K562 (cell line): ENCODE results near the gene ZP3. TPM values are rescaled to one million over a fixed set of nuclear protein-coding genes. Genes with fewer than 3 reads are reported as not detected.

Source experiments
- CBX8 ChIP-seq: fragments of 200-600 bp; sonication (generic); IDR thresholded peaks from 2 replicates; pipeline ENCODE4 v1.6.1; 2012; ENCODE audit warnings: borderline replicate concordance, mixed run types, low read depth, mild to moderate bottlenecking, moderate library complexity, mixed read lengths, low read length, control low read depth, inconsistent platforms; ENCODE audit not compliant: poor library complexity, severe bottlenecking; ENCODE audit errors: extremely low read depth
- CEBPG ChIP-seq, 3 experiments: fragments of 200-800 bp in 1 of 3; sonication (Bioruptor generic) in 1 of 3; sonication (generic) in 1 of 3; formaldehyde crosslinking in 1 of 3; IDR thresholded peaks in 2 of 3; conservative IDR thresholded peaks in 1 of 3; 2 replicates each; pipeline versions ENCODE4 v1.6.1 to v1.8.0; 2016 to 2022; ENCODE audit warnings: missing compliant biosample characterization in 2 of 3, missing genetic modification characterization in 2 of 3, mild to moderate bottlenecking in 1 of 3, missing genetic modification reagents in 1 of 3
- HMG20B ChIP-seq: fragments of 250-450 bp; sonication (Bioruptor Pico); IDR thresholded peaks from 2 replicates; pipeline ENCODE4 v1.5.0; 2021; ENCODE audit warnings: mild to moderate bottlenecking
- HMGN3 ChIP-seq: IDR thresholded peaks from 2 replicates; pipeline ENCODE4 v1.6.1; 2011; ENCODE audit warnings: borderline replicate concordance, low read depth, mild to moderate bottlenecking, mixed read lengths, low read length; ENCODE audit not compliant: insufficient read length; ENCODE audit errors: extremely low read depth
- HSF4 ChIP-seq: fragments of 250-450 bp; sonication (Bioruptor Pico); IDR thresholded peaks from 2 replicates; pipeline ENCODE4 v2.1.2; 2022; ENCODE audit warnings: mild to moderate bottlenecking, moderate library complexity, borderline replicate concordance
- IRF2 ChIP-seq: sonication (generic); formaldehyde crosslinking; IDR thresholded peaks from 2 replicates; pipeline ENCODE4 v1.8.1; 2022; ENCODE audit warnings: mild to moderate bottlenecking, missing genetic modification reagents
- KDM2B ChIP-seq: fragments of 250-450 bp; sonication (Bioruptor Pico); IDR thresholded peaks from 2 replicates; pipeline ENCODE4 v1.8.0; 2021; ENCODE audit warnings: mild to moderate bottlenecking, moderate library complexity
- NEUROD1 ChIP-seq: fragments of 150-350 bp; IDR thresholded peaks from 2 replicates; pipeline ENCODE4 v1.6.1; 2014; ENCODE audit warnings: borderline replicate concordance, low read length, low read depth; ENCODE audit not compliant: partially characterized antibody
- POLR2G ChIP-seq: fragments of 200-400 bp; formaldehyde crosslinking; IDR thresholded peaks from 2 replicates; pipeline ENCODE4 v1.6.1; 2017; ENCODE audit warnings: low read depth, mild to moderate bottlenecking, antibody characterized with exemption, low read length, moderate library complexity
- RERE ChIP-seq: sonication (generic); formaldehyde crosslinking; IDR thresholded peaks from 2 replicates; pipeline ENCODE4 v1.8.0; 2023; ENCODE audit warnings: missing genetic modification reagents, mild to moderate bottlenecking, borderline replicate concordance
- SAP30 ChIP-seq: fragments of 200-600 bp; sonication (generic); IDR thresholded peaks from 2 replicates; pipeline ENCODE4 v1.6.1; 2012; ENCODE audit warnings: borderline replicate concordance, low read depth, mild to moderate bottlenecking, moderate library complexity, low read length, control low read depth, inconsistent platforms; ENCODE audit not compliant: insufficient read depth, poor library complexity, severe bottlenecking
- SIN3A ChIP-seq, 2 experiments: fragments of 150-350 bp in 1 of 2; IDR thresholded peaks; 2 replicates each; pipeline ENCODE4 v1.6.1; 2011 to 2016; ENCODE audit warnings: borderline replicate concordance in 2 of 2, low read depth in 2 of 2, low read length in 2 of 2, mild to moderate bottlenecking in 2 of 2, moderate library complexity in 2 of 2; ENCODE audit not compliant: control insufficient read depth in 1 of 2
- SMARCC2 ChIP-seq: fragments of 450-650 bp; IDR thresholded peaks from 2 replicates; pipeline ENCODE4 v1.6.1; 2017; ENCODE audit warnings: antibody characterized with exemption, moderate library complexity, mild to moderate bottlenecking, low read depth
- ZBTB9 ChIP-seq: fragments of 450-650 bp; formaldehyde crosslinking; IDR thresholded peaks from 2 replicates; pipeline ENCODE4 v1.4.0; 2020; ENCODE audit warnings: mild to moderate bottlenecking, moderate library complexity
- polyA plus RNA-seq, 8 experiments: library from polyadenylated mRNA; depleted of rRNA in 4 of 8; stranded (reverse) in 5 of 8; unstranded in 3 of 8; fragments of >200 nt; fragmentation: Nextera tagmentation in 2 of 8; fragmentation: Illumina TruSeq in 1 of 8; extraction: Ambion mirVana in 2 of 8; extraction: Trizol in 1 of 8; gene quantifications; 2 replicates each; pipeline versions ENCODE4 v1.2.1 to v1.2.3, GENCODE V29; 2011 to 2014; ENCODE audit warnings: inconsistent platforms in 1 of 8, missing spikeins in 1 of 8
- total RNA-seq, 7 experiments: library from RNA; depleted of rRNA in 6 of 7; stranded (reverse); fragments of >200 nt in 6 of 7; fragmentation: Illumina TruSeq in 2 of 7; extraction: Trizol in 2 of 7; gene quantifications; 2 replicates each; pipeline versions ENCODE4 v1.2.1 to v1.2.3, GENCODE V29; 2011 to 2021; ENCODE audit warnings: low replicate concordance in 1 of 7

ZP3 gene
- total and polyA plus RNA-seq, 9 of the 15 experiments (the other 6 are each of a cell fraction or from before 2014, with no cell fraction given): 1.4 to 3.8 (median 2.4) TPM

- TF ChIP-seq ZBTB9 (CRISPR knock-in tag) (no peak), SMARCC2 (0 out of 2 replicates have a peak, but pooled peaks have one; percentile 36), HMG20B (CRISPR knock-in tag) (no peak), KDM2B (CRISPR knock-in tag) (no peak), CEBPG (CRISPR knock-in tag; IDR thresholded peaks at IDR 0.05) (no peak), CEBPG (tag; conservative IDR thresholded peaks at IDR 0.05 in 1 of 2, IDR thresholded peaks at IDR 0.05 in 1 of 2) (no peak), HMGN3 (no peak), IRF2 (CRISPR knock-in tag) (no peak), CBX8 (no peak), HSF4 (no peak), SIN3A (IDR thresholded peaks at IDR 0.05; ENCODE audit: borderline replicate concordance in 2 of 2, control insufficient read depth in 1 of 2, low read depth in 2 of 2, low read length in 2 of 2) (no peak), SAP30 (no peak), RERE (no peak), NEUROD1 (no peak), POLR2G (no peak)
Measured at GRCh38 chr7:76383089-76383944, 41.4 kb upstream of the ZP3 start (continued).
